Keratinocyte (primary cell): ENCODE measurements around the gene ESF1. TPM values are rescaled to one million over a fixed set of nuclear protein-coding genes. Genes with fewer than 3 reads are reported as not detected.

Experiments used
- DNase-seq: peaks from one replicate; pipeline ENCODE4 v3.0.0-alpha.2; 2011; ENCODE audit warnings: low read depth, missing footprints, low spot score
- FAIRE-seq: peaks from 2 replicates; lab custom pipeline; 2011; peaks lifted over from hg19 to GRCh38; lab: Jason Lieb, UNC
- H2AFZ ChIP-seq: 2 replicates; pipeline ENCODE4 v1.6.0; 2012; ENCODE audit warnings: low read length, control low read depth, inconsistent platforms; ENCODE audit not compliant: control insufficient read depth
- H3K27ac ChIP-seq: 2 replicates; pipeline ENCODE4 v1.5.1; 2011; ENCODE audit warnings: low read length; ENCODE audit not compliant: control insufficient read depth, insufficient read depth
- H3K27me3 ChIP-seq: 3 replicates; pipeline ENCODE4 v1.6.0; 2011; ENCODE audit warnings: low read length; ENCODE audit not compliant: control insufficient read depth, insufficient read depth; ENCODE audit errors: extremely low read depth
- H3K36me3 ChIP-seq, 2 experiments: 2 replicates in 1 of 2; 3 replicates in 1 of 2; pipeline ENCODE4 v1.5.1; 2011; ENCODE audit warnings: low read length in 2 of 2, mild to moderate bottlenecking in 1 of 2; ENCODE audit not compliant: control insufficient read depth in 2 of 2, insufficient read depth in 2 of 2; ENCODE audit errors: extremely low read depth in 1 of 2
- H3K4me1 ChIP-seq: 3 replicates; pipeline ENCODE4 v1.5.1; 2011; ENCODE audit warnings: low read length; ENCODE audit not compliant: control insufficient read depth, insufficient read depth; ENCODE audit errors: extremely low read depth
- H3K4me2 ChIP-seq: 3 replicates; pipeline ENCODE4 v1.6.0; 2011; ENCODE audit warnings: low read depth, low read length; ENCODE audit not compliant: control insufficient read depth, insufficient read depth; ENCODE audit errors: extremely low read depth
- H3K4me3 ChIP-seq, 3 experiments: fragments of 200-600 bp in 1 of 3; sonication (generic) in 1 of 3; 2 replicates in 2 of 3; 3 replicates in 1 of 3; pipeline ENCODE4 v1.5.1; 2011 to 2016; ENCODE audit warnings: low read length in 3 of 3, mild to moderate bottlenecking in 3 of 3, control low read depth in 2 of 3, inconsistent platforms in 1 of 3, low read depth in 1 of 3, mixed read lengths in 1 of 3, mixed run types in 1 of 3, moderate library complexity in 1 of 3; ENCODE audit not compliant: control insufficient read depth in 2 of 3, insufficient read depth in 2 of 3; ENCODE audit errors: extremely low read depth in 1 of 3
- H3K79me2 ChIP-seq: 2 replicates; pipeline ENCODE4 v1.6.0; 2012; ENCODE audit warnings: low read length; ENCODE audit not compliant: control insufficient read depth, insufficient read depth
- H3K9ac ChIP-seq: 3 replicates; pipeline ENCODE4 v1.6.0; 2011; ENCODE audit warnings: low read length; ENCODE audit not compliant: control insufficient read depth, insufficient read depth; ENCODE audit errors: extremely low read depth
- H3K9me1 ChIP-seq: 3 replicates; pipeline ENCODE4 v1.6.0; 2011; ENCODE audit warnings: low read length; ENCODE audit not compliant: control insufficient read depth, insufficient read depth; ENCODE audit errors: extremely low read depth
- H3K9me3 ChIP-seq: 2 replicates; pipeline ENCODE4 v1.5.1; 2012; ENCODE audit warnings: low read depth, low read length; ENCODE audit not compliant: control insufficient read depth
- H4K20me1 ChIP-seq: 3 replicates; pipeline ENCODE4 v1.6.0; 2011; ENCODE audit warnings: low read length; ENCODE audit not compliant: control insufficient read depth, insufficient read depth; ENCODE audit errors: extremely low read depth
- EZH2 ChIP-seq: IDR thresholded peaks from one replicate; pipeline ENCODE4 v1.6.1; 2012; ENCODE audit warnings: inconsistent platforms, mild to moderate bottlenecking, low read length, moderate library complexity
- dilution Hi-C: fragments of 300-500 bp; cut with MboI; formaldehyde crosslinking; loops from one replicate; pipeline ENCODE4 v1.7.0; 2020; ENCODE audit warnings: low sequenced_read_pairs; ENCODE audit not compliant: extremely low pct_ligation_motif_present
- polyA plus RNA-seq, 5 experiments: library from polyadenylated mRNA; depleted of rRNA in 3 of 5; stranded (reverse) in 3 of 5; stranded (forward) in 1 of 5; unstranded in 1 of 5; fragments of >200 nt; gene quantifications; 1 replicate in 1 of 5; 2 replicates in 3 of 5; 3 replicates in 1 of 5; pipeline versions ENCODE4 v1.2.1 to v1.2.3, GENCODE V29; 2011 to 2012; ENCODE audit warnings: missing spikeins in 2 of 5, low read depth in 1 of 5, low replicate concordance in 1 of 5
- TF ChIP-seq, protein P1 (sequence below), 3 experiments: IDR thresholded peaks in 1 of 3; conservative IDR thresholded peaks in 1 of 3; optimal IDR thresholded peaks in 1 of 3; 2 replicates in 2 of 3; 3 replicates in 1 of 3; pipeline versions ENCODE3 to v1.5.1; 2011; ENCODE audit warnings: low read length in 3 of 3, mild to moderate bottlenecking in 3 of 3, moderate library complexity in 2 of 3, control low read depth in 1 of 3, inconsistent platforms in 1 of 3; ENCODE audit not compliant: insufficient read depth in 2 of 3; ENCODE audit errors: extremely low read depth in 1 of 3

ESF1 gene
- polyA plus RNA-seq, 1 donor (not counting 4 experiments of a cell fraction or from before 2014, with no cell fraction given) = 10.8 TPM

DNA sequence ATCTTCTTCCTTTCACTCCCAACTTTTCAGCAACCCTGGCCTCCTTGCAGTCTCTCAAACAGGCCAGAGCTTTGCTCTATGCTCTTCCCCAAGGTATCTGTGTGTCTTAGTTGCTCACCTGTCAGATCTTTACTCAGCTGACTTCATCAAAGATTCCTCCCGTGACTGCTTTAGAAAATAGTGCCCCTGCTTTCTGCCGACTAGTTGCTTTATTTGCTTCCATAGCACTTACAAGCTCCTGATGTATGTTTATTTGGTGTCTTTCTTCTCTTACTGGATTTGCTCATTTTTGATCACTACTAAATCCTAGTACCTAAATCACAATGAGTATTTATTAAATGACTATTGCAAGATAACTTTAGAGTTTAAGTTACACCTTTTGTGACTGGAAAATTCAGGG is 6.0 kb upstream of the ESF1 start:
- Histone ChIP-seq H3K4me3 (no peak overlapping the region), H3K27me3 (no peaks in the 10 kb centered on the region), H3K27ac (no peak overlapping the region), H3K79me2 (peaks cover 25% of the 10 kb centered on the region), H3K9me1 (no peaks in the 10 kb centered on the region), H3K9me3 (no peaks in the 10 kb centered on the region), H2AFZ (no peak overlapping the region), H3K9ac (no peak overlapping the region), H3K36me3 (peaks cover 23 to 26% of the 10 kb centered on the region in 2 experiments), H4K20me1 (no peaks in the 10 kb centered on the region), H3K4me1 (peaks cover 10% of the 10 kb centered on the region), H3K4me2 (no peak overlapping the region)
- dilution Hi-C loops = no loop called here
- no peak for DNase-seq
- TF ChIP-seq, protein P1, sequence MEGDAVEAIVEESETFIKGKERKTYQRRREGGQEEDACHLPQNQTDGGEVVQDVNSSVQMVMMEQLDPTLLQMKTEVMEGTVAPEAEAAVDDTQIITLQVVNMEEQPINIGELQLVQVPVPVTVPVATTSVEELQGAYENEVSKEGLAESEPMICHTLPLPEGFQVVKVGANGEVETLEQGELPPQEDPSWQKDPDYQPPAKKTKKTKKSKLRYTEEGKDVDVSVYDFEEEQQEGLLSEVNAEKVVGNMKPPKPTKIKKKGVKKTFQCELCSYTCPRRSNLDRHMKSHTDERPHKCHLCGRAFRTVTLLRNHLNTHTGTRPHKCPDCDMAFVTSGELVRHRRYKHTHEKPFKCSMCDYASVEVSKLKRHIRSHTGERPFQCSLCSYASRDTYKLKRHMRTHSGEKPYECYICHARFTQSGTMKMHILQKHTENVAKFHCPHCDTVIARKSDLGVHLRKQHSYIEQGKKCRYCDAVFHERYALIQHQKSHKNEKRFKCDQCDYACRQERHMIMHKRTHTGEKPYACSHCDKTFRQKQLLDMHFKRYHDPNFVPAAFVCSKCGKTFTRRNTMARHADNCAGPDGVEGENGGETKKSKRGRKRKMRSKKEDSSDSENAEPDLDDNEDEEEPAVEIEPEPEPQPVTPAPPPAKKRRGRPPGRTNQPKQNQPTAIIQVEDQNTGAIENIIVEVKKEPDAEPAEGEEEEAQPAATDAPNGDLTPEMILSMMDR (optimal IDR thresholded peaks at IDR 0.05 in 1 of 3, IDR thresholded peaks at IDR 0.05 in 1 of 3, conservative IDR thresholded peaks at IDR 0.05 in 1 of 3; ENCODE audit: extremely low read depth in 1 of 3, insufficient read depth in 2 of 3, low read length in 3 of 3) = no peak
- no peak for TF ChIP-seq EZH2
- FAIRE-seq = no peak

DNA sequence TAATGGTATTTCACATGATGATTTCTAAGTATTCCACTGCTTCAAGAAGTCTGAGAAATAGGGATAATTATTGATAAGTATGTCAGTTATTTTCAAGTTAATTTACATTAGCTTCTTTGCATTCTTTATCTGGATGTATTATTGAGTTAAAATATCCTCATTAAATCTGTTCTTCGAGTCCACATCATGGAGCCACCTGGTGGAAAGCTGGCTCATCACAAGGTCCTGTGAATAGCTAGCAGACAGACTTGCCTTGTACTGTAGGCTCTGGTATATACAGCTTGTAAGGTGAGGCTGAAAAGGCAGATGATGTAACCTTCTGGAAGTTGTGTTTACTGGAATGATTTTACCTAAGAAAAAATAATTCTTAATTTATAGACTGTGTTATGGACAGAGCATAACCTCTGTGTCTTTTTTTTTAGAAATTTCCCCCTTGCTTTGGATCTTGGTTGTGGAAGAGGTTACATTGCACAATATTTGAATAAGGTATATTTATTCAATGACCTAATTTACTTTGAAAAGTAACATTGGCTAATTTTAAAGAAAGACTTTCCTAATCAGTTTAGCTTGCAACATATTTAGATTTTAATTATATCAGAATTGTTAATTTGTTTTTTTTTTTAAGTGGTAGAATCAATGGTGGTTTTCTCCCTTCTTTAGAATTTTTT is 3.6 kb upstream of the ESF1 start:
- TF ChIP-seq, protein P1 (optimal IDR thresholded peaks at IDR 0.05 in 1 of 3, IDR thresholded peaks at IDR 0.05 in 1 of 3, conservative IDR thresholded peaks at IDR 0.05 in 1 of 3; ENCODE audit: extremely low read depth in 1 of 3, insufficient read depth in 2 of 3, low read length in 3 of 3) = peak; percentile 55 to 71 (median 68)
- no peak for TF ChIP-seq EZH2
- H3K4me1 ChIP-seq = peaks cover 15% of the 10 kb centered on the region
- H3K9me1 ChIP-seq = no peaks in the 10 kb centered on the region
- dilution Hi-C loops = no loop called here
- no peak overlapping the region for H3K4me3 ChIP-seq
- H3K27me3 ChIP-seq = no peaks in the 10 kb centered on the region
- H3K9me3 ChIP-seq = no peaks in the 10 kb centered on the region
- H3K36me3 ChIP-seq = peaks cover 17 to 18% of the 10 kb centered on the region in 2 experiments
- no peak overlapping the region for H3K27ac ChIP-seq
- FAIRE-seq = peak; percentile 74
- H2AFZ ChIP-seq = no peak overlapping the region
- DNase-seq = peak; percentile 35
- peaks cover 47% of the 10 kb centered on the region for H3K79me2 ChIP-seq
- H4K20me1 ChIP-seq = no peaks in the 10 kb centered on the region
- no peak overlapping the region for H3K9ac ChIP-seq
- no peak overlapping the region for H3K4me2 ChIP-seq
